ENCODE data around the gene HOXC4.

Gene HOXC4

GRCh38 chr12:54029529-54030441, 23.9 kb upstream of the HOXC4 start:
- DNase-seq (ENCODE audit: low read depth), result no peak

GRCh38 chr12:54030442-54030801, 23.2 kb upstream of the HOXC4 start:
- DNase-seq (ENCODE audit: low read depth), result no peak

GRCh38 chr12:54030889-54031471, 22.7 kb upstream of the HOXC4 start:
- peak; percentile 95 for DNase-seq (ENCODE audit: low read depth)

- no peak for DNase-seq (ENCODE audit: low read depth)
Measured at GRCh38 chr12:54031480-54031879, 22.2 kb upstream of the HOXC4 start.

GRCh38 chr12:54032086-54032619, 21.5 kb upstream of the HOXC4 start:
- no peak for DNase-seq (ENCODE audit: low read depth)

- DNase-seq (ENCODE audit: low read depth), result peak; percentile 92
Measured at GRCh38 chr12:54032627-54033100, 21.0 kb upstream of the HOXC4 start, which contains the start of gene HOXC5. HOXC5 (plus strand) TSS chr12:54033050; CDS start chr12:54033123, 73 bp downstream.

- DNase-seq (ENCODE audit: low read depth), result peak; percentile 61
Measured at GRCh38 chr12:54033106-54033979, 20.3 kb upstream of the HOXC4 start.

- peak; percentile 83 for DNase-seq (ENCODE audit: low read depth)
Measured at GRCh38 chr12:54033980-54034784, 19.5 kb upstream of the HOXC4 start.

- DNase-seq (ENCODE audit: low read depth), result no peak
Measured at GRCh38 chr12:54034785-54035310, 18.8 kb upstream of the HOXC4 start.

- no peak for DNase-seq (ENCODE audit: low read depth)
Measured at GRCh38 chr12:54035568-54036264, 17.9 kb upstream of the HOXC4 start.

GRCh38 chr12:54036620-54037359, 16.8 kb upstream of the HOXC4 start:
- peak; percentile 63 for DNase-seq (ENCODE audit: low read depth)

- no peak for DNase-seq (ENCODE audit: low read depth)
Measured at GRCh38 chr12:54037360-54038283, 16.0 kb upstream of the HOXC4 start.

- DNase-seq (ENCODE audit: low read depth), result no peak
Measured at GRCh38 chr12:54038284-54038870, 15.3 kb upstream of the HOXC4 start.

- DNase-seq (ENCODE audit: low read depth), result no peak
Measured at GRCh38 chr12:54038871-54039414, 14.7 kb upstream of the HOXC4 start.

GRCh38 chr12:54039417-54040147, 14.1 kb upstream of the HOXC4 start:
- no peak for DNase-seq (ENCODE audit: low read depth)

GRCh38 chr12:54040148-54040494, 13.5 kb upstream of the HOXC4 start:
- DNase-seq (ENCODE audit: low read depth), result no peak

GRCh38 chr12:54040648-54041047, 13.0 kb upstream of the HOXC4 start:
- no peak for DNase-seq (ENCODE audit: low read depth)
